ENCODE data around the gene PTGR3.

Gene PTGR3

DNA sequence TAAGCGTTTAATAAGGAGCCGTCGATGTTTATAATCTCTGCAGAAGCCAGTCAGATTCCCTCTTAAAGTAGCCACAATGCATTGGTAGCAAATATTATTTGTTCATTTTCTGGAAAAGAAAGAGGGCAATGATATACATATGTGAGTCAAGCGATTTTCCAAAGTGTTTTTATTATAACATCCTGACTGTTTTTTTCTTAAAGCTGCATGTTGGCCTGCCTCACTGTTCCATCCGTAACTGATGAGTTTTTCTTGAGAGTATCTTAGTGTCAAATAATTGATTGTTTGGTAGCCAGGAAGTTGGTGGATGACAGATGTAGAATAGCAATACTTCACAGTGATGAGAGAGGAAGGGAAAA lies 5.4 kb upstream of the PTGR3 start:
- DNase-seq, result no peak

DNA sequence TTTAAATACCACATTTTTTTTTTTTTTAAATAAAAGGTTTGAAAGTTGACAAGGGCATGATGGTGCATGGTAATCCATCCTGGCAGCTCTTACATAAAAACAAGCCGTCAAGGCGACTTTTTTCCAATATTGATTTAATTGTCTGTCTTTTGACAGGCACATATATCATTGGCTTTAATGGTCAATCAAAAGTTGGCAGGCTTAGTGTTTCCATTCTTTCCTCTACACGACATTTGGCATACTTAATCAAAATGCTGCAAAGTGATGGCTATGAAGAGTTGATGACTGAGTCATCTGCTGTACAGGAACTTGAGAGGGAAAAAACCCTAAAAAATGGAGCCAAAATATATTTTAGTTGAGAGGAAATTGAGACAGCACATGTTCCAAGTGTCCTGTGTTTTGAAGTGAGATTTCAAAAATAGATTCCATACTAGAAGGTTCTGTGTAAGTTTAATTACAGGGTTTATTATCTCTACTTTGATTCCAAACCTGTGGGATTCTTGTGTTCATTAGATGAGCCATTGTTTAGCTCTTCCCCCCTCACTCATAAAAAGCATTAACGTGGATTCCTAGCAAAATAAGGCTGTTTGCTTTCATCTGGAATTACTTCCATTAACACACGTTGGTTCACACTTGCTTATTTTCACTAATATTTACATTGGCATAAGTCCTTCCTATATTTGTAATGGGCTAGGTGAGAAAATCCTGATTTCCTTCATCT lies 4.8 kb upstream of the PTGR3 start:
- DNase-seq, result no peak

DNA sequence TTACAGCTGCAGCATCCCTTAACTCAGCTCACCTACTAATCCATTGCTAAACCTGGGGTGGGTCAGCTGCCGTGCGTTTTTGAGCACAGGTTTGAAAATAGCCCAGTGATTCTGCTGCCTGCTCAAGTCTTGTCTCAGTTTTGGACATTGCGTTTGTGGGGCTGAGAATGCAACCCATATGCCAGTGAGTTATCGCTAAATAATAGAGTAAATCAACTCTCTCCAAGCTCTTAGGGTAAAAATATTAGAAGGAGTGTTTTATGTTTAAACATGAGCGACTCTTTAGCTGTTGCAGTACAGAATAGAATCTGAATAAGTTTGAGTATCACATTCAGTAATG lies 3.8 kb upstream of the PTGR3 start:
- DNase-seq, result no peak

DNA sequence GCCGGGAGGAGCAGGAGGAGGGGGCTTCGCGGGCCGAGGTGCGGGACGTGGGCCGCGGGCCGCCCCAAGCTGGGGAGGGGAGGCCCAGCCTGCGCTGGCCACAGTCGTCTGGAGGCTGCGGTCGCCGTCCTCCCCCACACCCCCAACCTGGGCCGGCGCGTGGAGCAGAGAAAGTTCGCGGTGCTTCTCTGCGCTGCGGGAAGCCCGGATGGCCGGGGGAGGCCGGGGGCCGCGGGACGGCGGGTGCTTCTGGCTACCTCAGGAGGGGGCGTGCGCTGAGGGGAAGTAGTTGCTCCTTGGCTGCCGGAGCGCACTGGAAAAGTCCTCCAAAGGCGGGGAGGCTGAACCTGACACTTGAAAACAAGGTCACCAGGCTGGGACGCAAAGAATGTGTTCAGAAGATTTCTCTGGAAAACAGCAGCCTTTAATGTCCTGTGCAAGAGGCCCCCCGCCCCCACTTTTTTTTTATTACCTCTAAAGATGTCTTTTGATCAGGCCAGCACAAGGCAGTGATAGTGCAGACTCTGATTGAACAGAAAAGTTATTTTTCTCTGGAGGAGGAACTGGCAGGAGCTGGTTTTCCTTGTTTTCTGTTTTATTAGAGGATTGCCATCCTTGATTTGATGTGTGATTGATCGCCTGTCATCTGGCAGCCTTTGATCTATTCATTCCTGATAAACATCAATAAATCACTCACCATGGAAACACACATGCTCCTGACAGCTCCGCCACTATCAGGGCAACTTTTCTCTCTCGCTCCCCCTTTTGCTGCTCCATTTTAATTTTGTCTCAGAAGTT lies 3.2 kb upstream of the PTGR3 start:
- DNase-seq, result no peak

DNA sequence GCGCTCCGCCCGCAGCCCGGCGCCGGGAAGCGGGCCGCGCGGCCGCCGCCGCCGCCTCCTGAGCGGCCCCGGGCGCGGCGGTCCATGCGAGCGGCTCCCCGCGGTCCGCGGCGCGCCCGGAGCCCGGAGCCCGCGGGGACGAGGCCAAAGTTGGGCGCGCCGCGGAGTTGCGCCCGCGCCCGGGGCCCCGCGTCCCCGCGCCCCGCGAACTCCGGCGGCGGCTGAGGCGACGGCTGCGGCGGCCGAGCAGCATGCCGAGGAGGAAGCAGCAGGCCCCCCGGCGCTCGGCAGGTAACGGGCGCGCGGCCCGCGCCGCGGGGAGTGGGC lies 2.6 kb upstream of the PTGR3 start:
- DNase-seq, result no peak

DNA sequence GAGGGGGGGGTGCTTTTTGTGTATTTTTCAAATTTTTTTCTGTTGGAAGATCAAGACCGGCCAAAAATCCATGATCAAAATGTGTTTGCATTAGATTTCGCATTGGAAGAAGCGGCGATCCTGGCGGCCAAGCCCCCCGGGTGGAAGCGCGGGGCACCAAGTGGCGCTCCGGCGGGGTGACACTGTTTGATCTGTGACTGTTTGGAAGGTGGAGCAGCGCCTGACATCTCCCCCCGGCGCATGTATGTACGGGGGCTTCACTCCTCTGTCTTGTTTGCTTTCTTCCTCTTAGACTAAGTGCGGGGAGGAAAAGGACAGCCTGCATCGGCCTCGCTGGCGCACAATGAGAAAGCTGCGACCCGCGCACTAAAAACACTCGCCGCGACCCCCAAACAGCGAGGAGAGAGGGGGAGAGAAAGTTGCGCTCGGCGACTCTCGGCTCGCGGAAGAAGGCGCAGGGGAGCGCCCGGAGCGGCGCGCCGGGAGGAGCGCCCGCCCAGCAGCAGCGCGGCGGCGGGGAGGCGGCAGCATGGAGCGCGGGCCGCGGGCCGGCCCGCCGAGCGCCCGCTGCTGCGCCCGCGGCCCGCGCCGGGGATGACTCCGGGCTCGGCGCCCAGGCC lies 2.2 kb upstream of the PTGR3 start:
- no peak for DNase-seq

DNA sequence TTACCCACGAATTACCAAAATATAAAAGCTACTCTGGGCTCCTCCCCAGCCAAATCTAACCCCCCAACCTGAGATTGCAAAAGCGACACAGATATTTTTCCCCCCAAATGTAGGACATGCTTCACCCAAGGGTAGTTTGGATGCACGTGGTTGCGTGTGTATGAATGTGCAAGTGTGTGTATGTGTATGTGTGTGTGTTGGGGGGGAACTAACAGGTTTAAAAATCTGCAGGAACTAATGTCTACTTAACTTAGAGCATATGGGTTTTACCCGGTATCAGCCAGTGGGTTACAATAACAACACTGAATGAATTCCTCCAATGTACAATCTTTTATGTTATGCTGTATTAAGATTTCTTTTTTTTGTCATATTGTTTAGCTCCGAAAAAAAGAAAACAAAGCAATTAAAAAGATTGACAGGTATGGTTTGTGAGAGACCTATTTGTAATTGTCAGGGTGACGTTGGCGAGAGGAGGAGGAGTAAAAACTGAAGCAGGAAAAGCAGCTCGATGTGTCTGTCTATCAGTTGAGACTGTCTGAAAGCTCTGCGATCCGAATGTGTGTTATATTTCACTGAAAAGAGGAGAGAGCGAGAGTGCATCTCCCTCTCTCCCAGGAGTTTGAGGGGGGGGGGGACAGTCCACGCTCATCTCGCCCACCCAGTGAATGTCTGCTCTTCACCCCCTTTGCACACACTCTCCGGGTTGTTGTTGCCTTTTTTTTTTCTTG lies 1.5 kb upstream of the PTGR3 start, which contains the start of gene TSHZ1:
TSS of gene TSHZ1 (plus strand) at position 524 of the 728 bp plus-strand sequence. CDS start 1,080 bp downstream, outside the sequence.
- DNase-seq, result peak; percentile 61

DNA sequence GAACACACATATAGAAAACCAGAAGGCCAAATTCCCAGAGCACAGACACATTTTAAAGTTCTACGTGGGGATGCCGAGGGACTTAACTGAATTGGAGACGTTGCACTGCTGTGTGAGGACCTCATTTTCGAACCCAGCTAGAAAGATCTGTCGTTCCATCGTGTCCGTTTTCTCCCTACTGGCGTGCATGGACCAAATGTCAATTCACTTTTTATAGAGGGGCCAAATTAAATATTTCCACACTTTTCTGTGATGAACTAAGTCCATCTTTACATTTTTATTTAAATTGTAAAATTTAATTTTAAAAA lies 966 bp upstream of the PTGR3 start:
- no peak for DNase-seq

DNA sequence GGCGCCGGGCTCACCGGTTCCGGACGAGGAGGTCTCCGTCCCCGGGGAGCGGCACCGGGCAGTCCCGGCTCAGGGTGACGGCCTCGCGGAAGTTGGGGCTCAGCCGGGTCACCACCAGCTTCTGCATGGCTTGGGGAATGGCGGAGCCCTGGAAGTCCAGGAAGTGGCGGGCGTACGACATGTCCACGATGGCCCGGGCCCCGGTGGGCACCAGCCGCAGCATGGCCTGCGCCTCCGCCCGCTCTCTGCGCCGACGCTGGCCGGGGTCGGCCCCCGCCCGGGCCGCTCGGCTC lies 157 bp downstream of the PTGR3 start:
- no peak for DNase-seq

DNA sequence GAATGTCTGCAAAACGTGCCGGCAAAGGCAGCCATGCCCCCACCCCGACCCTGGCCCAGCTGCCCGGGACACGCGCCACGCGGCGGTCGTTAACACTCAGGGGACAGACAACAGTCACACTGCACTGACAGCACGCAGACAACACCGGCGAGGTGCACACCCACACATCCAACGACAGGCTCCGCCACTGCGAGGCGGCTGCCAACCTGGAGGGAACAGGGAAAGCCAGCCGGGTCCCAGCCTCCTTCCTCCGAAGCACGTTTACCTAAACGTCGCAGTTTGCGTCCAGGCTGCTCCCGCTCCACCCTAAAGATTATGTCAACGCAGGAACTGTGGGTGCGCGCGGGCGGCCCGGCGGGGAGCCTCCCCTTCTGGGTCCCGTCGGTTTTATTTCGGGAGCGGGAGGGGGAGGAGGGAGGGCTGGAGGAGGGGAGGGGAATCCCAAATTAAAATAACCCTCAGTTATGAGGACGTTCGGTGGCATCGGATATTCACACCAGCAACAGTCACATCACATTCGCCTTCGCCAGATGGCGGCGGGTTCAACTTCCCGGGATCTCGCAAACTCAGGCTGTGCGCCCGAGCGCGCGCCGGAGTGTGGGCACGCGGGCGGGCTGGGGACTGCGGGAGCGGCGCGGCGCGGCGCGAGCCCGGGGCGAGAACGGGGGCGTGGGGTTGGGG lies 644 bp downstream of the PTGR3 start:
- peak; percentile 29 for DNase-seq

DNA sequence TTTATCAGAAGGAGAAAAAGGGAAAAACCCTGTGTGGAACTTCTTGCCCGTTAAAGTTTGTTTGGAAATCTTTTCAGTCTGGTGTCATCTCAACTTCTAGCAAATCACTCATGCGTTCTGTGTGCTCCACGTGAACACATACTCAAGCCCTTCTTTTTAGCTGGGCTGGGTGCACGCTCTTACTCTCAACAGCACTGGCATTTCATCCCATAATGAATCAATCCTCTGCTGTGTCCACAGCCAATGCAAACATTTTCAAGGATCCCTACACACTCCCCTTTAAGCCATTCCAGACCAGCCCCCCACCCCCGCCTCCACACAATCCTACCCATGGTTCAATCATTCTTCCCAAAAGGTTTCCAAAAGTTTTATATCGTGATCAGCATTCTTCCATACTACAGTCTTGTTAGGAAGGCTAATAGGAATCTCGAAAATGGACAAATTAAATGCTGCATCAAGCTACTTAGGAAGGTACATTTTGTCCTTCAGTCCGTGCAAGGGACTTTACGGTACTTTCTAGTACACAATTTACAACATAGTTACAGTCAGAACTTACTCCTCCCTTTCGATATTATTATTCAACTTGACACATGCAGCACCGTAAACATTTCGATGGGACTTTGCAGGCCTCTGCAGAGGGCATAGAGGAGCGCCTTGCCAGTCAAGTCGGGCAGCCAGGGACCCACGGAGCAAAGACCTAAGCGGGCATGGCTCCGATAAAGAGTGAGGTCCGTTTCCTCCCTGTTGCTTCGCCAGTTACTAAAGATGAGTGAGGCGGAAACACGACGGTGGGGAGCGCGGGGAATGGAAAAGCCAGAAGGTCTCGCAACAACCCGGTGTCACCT lies 1.4 kb downstream of the PTGR3 start:
- no peak for DNase-seq

DNA sequence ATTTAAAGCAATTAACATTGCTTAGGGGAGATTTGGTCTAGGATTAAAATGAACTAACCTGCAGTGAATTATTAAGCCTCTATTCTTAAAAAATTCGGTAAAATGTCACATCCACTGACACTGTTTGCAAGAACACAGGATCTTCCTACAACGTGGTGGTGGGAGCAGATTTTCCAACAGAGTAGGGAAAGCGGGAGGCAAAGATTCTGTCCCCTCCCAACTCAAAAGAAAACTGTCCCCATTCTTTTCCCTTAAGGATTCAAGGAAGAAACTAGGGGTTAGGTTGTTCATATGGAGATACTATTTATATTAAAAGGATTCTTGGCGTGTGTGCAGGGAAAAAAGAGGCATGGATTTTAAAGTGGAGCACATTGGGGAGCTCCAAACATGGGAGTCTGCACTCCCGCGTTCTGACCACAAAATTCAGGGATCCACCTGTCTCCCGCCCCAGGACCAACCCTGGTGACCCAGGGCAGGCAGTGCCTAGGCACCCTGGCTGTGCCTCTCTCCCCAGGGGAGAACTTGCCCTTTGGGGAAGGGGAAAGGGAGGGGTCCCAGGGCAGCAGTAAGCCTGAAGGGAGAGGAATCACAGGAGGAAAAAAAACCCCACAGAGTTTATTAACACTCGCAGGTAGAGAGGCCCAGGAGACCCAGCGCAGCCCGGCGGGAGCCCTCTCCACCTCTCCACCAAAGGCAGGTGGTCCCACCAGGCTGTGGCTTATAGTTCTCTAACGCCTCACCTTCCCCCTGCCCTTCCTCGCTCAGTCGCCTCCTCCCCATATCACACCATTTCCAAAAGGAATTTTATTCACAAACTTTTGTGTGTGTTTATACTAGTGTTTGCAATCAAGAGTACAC lies 2.3 kb downstream of the PTGR3 start:
- no peak for DNase-seq

DNA sequence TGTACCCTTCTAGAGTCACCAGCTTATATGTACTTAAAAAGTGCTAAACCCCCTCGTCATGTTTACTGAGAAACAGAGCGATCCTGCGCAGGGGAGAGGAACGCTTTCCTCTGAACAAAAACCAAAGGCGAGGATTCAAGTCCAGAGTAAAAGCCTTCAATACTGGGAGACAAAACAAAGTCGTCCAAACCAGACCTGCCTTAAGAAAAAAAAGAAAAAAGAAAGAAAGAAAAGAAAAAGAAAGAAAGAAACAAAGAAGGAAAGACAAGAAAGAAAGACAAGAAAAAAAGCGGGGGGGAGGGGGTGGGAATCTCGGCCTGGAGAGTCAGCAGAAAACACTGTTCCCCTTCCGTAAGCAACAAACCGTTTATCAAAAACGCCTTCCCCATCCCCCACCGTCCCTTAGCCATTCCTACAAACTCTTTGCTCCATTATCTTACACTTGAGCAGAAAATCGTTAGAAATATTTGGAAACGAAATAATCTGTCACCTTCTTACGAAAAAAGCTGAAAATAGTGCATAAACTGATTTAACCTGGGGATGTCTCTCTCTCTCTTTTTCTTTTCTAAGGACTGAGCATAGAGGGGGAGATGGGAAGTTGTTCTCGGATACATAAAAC lies 3.3 kb downstream of the PTGR3 start:
- no peak for DNase-seq

DNA sequence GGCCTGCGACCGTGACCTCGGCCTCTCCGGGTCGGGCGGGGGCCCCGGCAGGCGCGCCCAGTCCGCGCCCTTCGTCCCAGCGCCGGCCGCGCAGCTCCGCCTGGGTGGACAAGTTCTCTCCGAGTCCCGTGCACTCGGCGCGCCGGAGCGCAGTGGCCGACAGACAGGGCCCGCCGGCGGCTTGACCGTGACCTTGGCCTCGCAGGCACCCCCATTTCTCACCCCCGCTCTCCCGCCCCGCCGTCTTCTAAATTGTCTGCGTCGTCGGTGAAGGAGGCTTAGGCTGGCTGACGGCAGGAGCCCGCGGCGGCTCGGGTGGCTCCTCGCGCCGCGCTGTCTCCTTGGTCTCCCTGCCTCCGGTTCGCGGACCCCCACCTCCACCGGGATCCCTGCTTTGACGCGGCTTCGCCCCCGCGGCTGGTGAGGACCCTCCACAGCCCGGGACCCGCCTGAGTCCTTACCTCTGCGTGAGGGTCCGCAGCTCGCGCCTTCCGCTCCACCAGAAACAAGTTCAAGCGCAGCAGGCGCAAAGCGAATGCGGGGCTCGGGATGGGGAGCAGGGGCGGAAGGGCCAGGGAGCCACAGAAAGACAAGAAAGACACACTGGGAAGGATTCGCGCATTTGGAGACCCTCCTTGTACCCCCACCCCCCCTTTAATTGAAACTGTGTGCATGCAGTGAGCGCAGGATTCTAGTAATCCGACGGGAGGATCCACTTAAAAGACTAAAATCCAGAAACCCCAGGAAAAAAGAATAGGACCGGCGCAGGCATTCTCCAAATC lies 4.0 kb downstream of the PTGR3 start:
- DNase-seq, result no peak

DNA sequence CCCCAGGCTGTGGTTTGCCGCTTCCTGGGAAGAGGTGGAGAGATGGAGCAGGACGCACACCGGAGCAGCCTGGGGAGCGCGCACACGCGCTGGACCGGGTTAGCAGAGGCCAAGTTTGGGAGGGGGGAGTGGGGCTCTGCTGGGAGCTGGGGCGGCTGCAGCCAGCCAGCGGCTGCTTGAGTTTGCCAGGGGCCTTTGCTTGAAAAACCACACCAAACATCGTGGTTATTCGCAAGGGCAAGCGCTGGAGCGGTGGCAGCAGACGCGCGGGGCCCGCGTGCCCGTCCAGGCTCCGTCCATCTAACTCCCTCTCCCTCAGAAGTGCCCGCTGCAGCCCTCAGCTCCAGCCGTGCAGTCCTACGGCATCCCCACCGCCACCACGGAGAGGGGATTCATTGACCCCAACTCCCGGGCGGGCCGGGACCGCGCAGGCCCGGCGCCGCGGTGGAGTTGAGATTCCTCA lies 4.6 kb downstream of the PTGR3 start:
- DNase-seq, result no peak

DNA sequence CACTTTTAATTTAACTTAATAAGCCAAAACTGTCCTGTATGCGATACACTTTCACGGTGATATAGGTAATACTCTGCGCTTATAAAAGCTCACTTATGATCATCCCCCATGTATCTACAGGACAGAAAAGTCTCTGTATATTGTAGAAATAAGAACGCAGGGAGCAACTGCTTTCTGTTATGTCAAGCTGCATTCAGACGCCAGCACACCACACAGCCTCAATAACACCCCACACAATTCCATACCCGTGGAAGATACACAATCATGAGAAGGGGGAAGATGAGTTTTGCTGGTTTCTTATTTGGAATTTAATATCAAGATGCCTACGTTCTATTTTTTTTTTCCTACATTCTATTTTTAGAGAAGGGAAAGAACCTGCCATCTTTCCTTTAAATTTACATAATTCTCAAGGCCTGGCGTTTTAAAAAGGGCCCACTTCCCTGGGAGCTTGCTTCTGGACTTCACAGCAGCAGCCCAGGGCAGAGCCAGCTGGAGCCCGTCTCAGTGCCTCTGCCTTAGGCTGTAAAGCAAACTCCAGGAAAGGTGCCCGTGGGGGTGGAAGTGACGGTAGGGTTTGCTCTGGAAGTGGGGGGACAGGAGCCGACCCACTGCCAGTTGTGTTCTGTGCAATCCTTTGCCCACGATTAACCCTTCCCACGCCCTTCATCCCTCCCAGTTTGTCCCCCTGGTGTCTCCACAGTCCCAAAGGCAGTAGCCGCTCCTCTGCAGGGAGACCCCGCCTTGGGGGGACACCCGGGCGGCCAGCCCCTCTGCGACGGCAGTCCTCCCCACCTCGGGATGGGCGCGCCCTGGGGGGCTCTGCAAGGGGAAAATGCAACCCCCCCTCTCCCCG lies 5.3 kb downstream of the PTGR3 start:
- DNase-seq, result no peak

DNA sequence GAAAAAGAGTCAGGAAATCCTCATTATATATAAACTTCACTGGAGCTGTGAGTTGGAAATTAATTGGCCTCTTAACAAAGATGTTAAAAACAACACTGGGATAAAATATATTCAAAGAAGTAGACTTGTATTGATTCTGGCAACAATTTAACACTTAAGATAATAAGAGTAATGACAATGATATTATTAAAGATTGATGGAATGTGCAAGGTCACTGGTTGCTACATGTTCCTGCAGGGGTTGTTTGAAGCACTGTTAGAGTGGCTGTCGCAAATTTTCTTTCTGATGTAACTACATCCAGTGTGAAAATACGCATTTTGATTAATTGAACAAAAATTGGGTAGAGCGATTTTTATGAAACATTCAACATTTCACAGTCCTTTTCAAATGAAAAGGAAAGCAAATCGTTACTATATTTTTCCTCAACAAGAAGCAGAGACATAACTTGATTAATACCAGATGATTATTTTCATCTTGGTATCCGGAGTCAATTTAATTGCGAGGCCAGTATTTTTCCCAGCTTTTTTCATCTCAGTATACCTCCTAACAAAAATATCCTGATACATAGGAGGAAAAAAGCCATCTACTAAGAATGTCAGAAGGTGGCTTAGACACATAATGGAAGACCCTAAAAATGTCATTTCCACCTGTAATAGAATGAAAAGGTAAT lies 6.1 kb downstream of the PTGR3 start:
- no peak for DNase-seq

Measured in effector CD4-positive, alpha-beta T cell (primary cell).